Neural cell (in vitro differentiated cells): ENCODE results near the gene NELFE. TPM values are rescaled to one million over a fixed set of nuclear protein-coding genes. Genes with fewer than 3 reads are reported as not detected.

ENCODE experiments used
- H2AFZ ChIP-seq: fragments of 200-600, 300-800 bp; sonication (generic), shearing (Covaris generic); 2 replicates; pipeline ENCODE4 v1.6.0; 2014; ENCODE audit warnings: low read depth, mild to moderate bottlenecking, antibody characterized with exemption, low read length, moderate library complexity
- H3F3A ChIP-seq: fragments of 200-600 bp; shearing (Covaris generic); 2 replicates; pipeline ENCODE4 v1.6.1; 2016; ENCODE audit warnings: mild to moderate bottlenecking, moderate library complexity, mixed read lengths, antibody characterized with exemption, low read length; ENCODE audit not compliant: insufficient read depth, poor library complexity, severe bottlenecking
- H3K27ac ChIP-seq: fragments of 200-600, 300-800 bp; sonication (generic), shearing (Covaris generic); 2 replicates; pipeline ENCODE4 v1.5.1; 2014; ENCODE audit warnings: mild to moderate bottlenecking, low read length, moderate library complexity
- H3K27me3 ChIP-seq: fragments of 300-800, 200-600 bp; sonication (generic), shearing (Covaris generic); 2 replicates; pipeline ENCODE4 v1.6.0; 2014; ENCODE audit warnings: mild to moderate bottlenecking, low read depth, low read length, moderate library complexity; ENCODE audit not compliant: insufficient read depth
- H3K36me3 ChIP-seq: fragments of 300-800, 200-600 bp; sonication (generic), shearing (Covaris generic); 2 replicates; pipeline ENCODE4 v1.5.1; 2014; ENCODE audit warnings: mild to moderate bottlenecking, antibody characterized with exemption, low read length, moderate library complexity; ENCODE audit not compliant: insufficient read depth
- H3K4me2 ChIP-seq: fragments of 300-800, 200-600 bp; sonication (generic), shearing (Covaris generic); 2 replicates; pipeline ENCODE4 v1.6.0; 2014; ENCODE audit warnings: mild to moderate bottlenecking, low read length
- H3K4me3 ChIP-seq: fragments of 300-800, 200-600 bp; sonication (generic), shearing (Covaris generic); 2 replicates; pipeline ENCODE4 v1.5.1; 2014; ENCODE audit warnings: mild to moderate bottlenecking, low read length, moderate library complexity
- H3K79me2 ChIP-seq: fragments of 200-600 bp; shearing (Covaris generic); replicated peaks from 2 replicates; pipeline ENCODE4 v1.6.0; 2014; ENCODE audit warnings: mild to moderate bottlenecking, low read length, moderate library complexity; ENCODE audit not compliant: insufficient read depth
- H3K9ac ChIP-seq: fragments of 300-800, 200-600 bp; sonication (generic), shearing (Covaris generic); 2 replicates; pipeline ENCODE4 v1.6.1; 2016; ENCODE audit warnings: mild to moderate bottlenecking, low read length, mixed read lengths
- H3K9me2 ChIP-seq: fragments of 200-600 bp; shearing (Covaris generic); 2 replicates; pipeline ENCODE4 v1.6.1; 2016; ENCODE audit warnings: mild to moderate bottlenecking, low read length, mixed read lengths; ENCODE audit not compliant: insufficient read depth
- H3K9me3 ChIP-seq: fragments of 200-600, 300-800 bp; sonication (generic), shearing (Covaris generic); 2 replicates; pipeline ENCODE4 v1.6.1; 2016; ENCODE audit warnings: mild to moderate bottlenecking, mixed run types, low read length, moderate library complexity, mixed read lengths
- H4K20me1 ChIP-seq: fragments of 200-600 bp; shearing (Covaris generic); 2 replicates; pipeline ENCODE4 v1.6.1; 2016; ENCODE audit warnings: mild to moderate bottlenecking, mixed run types; ENCODE audit not compliant: insufficient read depth
- EP300 ChIP-seq: fragments of 450-650 bp; conservative IDR thresholded peaks from 2 replicates; pipeline ENCODE4 v1.6.1; 2014; ENCODE audit warnings: antibody characterized with exemption, mild to moderate bottlenecking, moderate library complexity; ENCODE audit not compliant: poor library complexity, severe bottlenecking
- EZH2 ChIP-seq: fragments of 200-600, 300-800 bp; shearing (Covaris generic), sonication (generic); IDR thresholded peaks from 2 replicates; pipeline ENCODE4 v1.6.1; 2014; ENCODE audit warnings: antibody characterized with exemption, low read length, borderline replicate concordance, mild to moderate bottlenecking; ENCODE audit not compliant: insufficient read depth, poor library complexity, severe bottlenecking
- MXI1 ChIP-seq: fragments of 450-650 bp; conservative IDR thresholded peaks from 2 replicates; pipeline ENCODE4 v1.6.1; 2014; ENCODE audit warnings: antibody characterized with exemption, mild to moderate bottlenecking; ENCODE audit not compliant: poor library complexity, severe bottlenecking
- POLR2AphosphoS5 ChIP-seq: IDR thresholded peaks from 2 replicates; pipeline ENCODE4 v1.6.1; 2012
- RAD21 ChIP-seq: fragments of 450-650 bp; conservative IDR thresholded peaks from 2 replicates; pipeline ENCODE4 v1.6.1; 2014; ENCODE audit warnings: antibody characterized with exemption, mild to moderate bottlenecking, moderate library complexity
- REST ChIP-seq: IDR thresholded peaks from 2 replicates; pipeline ENCODE4 v1.6.1; 2012; ENCODE audit warnings: borderline replicate concordance
- SMC3 ChIP-seq: fragments of 450-650 bp; conservative IDR thresholded peaks from 2 replicates; pipeline ENCODE4 v1.6.1; 2014; ENCODE audit warnings: antibody characterized with exemption, mild to moderate bottlenecking, moderate library complexity; ENCODE audit not compliant: poor library complexity
- TAF1 ChIP-seq: IDR thresholded peaks from 2 replicates; pipeline ENCODE4 v1.6.1; 2012; ENCODE audit warnings: low read depth
- polyA plus RNA-seq: library from polyadenylated mRNA; depleted of rRNA; stranded (reverse); fragments of >200 nt; gene quantifications from 2 replicates; pipeline ENCODE4 v1.2.3, GENCODE V29; 2014
- TF ChIP-seq, protein P1 (sequence below): fragments of 450-650 bp; IDR thresholded peaks from 2 replicates; pipeline ENCODE4 v1.5.1; 2014; ENCODE audit warnings: antibody characterized with exemption, mild to moderate bottlenecking, moderate library complexity; ENCODE audit not compliant: poor library complexity, severe bottlenecking

Gene NELFE
- polyA plus RNA-seq, 1 donor from 2014 or later = 103 TPM

DNA sequence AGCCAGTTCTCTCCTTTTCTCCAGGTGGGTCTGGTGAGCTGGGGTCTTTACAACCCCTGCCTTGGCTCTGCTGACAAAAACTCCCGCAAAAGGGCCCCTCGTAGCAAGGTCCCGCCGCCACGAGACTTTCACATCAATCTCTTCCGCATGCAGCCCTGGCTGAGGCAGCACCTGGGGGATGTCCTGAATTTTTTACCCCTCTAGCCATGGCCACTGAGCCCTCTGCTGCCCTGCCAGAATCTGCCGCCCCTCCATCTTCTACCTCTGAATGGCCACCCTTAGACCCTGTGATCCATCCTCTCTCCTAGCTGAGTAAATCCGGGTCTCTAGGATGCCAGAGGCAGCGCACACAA is 13.6 kb downstream of the NELFE start:
- H2AFZ ChIP-seq = no peak overlapping the region
- H3F3A ChIP-seq = no peaks in the 10 kb centered on the region
- TF ChIP-seq POLR2AphosphoS5 (no peak), SMC3 (no peak), EP300 (no peak), EZH2 (no peak), TAF1 (no peak), RAD21 (no peak), MXI1 (no peak), REST (no peak)
- TF ChIP-seq, protein P1, sequence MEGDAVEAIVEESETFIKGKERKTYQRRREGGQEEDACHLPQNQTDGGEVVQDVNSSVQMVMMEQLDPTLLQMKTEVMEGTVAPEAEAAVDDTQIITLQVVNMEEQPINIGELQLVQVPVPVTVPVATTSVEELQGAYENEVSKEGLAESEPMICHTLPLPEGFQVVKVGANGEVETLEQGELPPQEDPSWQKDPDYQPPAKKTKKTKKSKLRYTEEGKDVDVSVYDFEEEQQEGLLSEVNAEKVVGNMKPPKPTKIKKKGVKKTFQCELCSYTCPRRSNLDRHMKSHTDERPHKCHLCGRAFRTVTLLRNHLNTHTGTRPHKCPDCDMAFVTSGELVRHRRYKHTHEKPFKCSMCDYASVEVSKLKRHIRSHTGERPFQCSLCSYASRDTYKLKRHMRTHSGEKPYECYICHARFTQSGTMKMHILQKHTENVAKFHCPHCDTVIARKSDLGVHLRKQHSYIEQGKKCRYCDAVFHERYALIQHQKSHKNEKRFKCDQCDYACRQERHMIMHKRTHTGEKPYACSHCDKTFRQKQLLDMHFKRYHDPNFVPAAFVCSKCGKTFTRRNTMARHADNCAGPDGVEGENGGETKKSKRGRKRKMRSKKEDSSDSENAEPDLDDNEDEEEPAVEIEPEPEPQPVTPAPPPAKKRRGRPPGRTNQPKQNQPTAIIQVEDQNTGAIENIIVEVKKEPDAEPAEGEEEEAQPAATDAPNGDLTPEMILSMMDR = no peak
- no peaks in the 10 kb centered on the region for H3K9me3 ChIP-seq
- H3K9me2 ChIP-seq = no peaks in the 10 kb centered on the region
- H3K9ac ChIP-seq = no peak overlapping the region
- no peaks in the 10 kb centered on the region for H3K27me3 ChIP-seq
- no peaks in the 10 kb centered on the region for H4K20me1 ChIP-seq
- no peaks in the 10 kb centered on the region for H3K79me2 ChIP-seq
- no peak overlapping the region for H3K4me2 ChIP-seq
- no peak overlapping the region for H3K4me3 ChIP-seq
- no peak overlapping the region for H3K27ac ChIP-seq
- no peaks in the 10 kb centered on the region for H3K36me3 ChIP-seq

- Histone ChIP-seq H3K9ac (no peak overlapping the region), H3K4me2 (no peak overlapping the region), H3K79me2 (no peaks in the 10 kb centered on the region), H3K9me3 (no peaks in the 10 kb centered on the region), H3K27me3 (no peaks in the 10 kb centered on the region), H3K27ac (no peak overlapping the region), H3K36me3 (no peaks in the 10 kb centered on the region), H2AFZ (no peak overlapping the region), H3F3A (no peaks in the 10 kb centered on the region), H3K4me3 (no peak overlapping the region), H4K20me1 (no peaks in the 10 kb centered on the region), H3K9me2 (no peaks in the 10 kb centered on the region)
- TF ChIP-seq MXI1 (no peak), SMC3 (no peak), EZH2 (no peak), POLR2AphosphoS5 (no peak), TAF1 (no peak), RAD21 (no peak), EP300 (no peak), REST (no peak)
- TF ChIP-seq, protein P1 = no peak
Measured at GRCh38 chr6:31943742-31944141, 15.0 kb downstream of the NELFE start.
